GM12872 (cell line): ENCODE measurements around the gene RAB6D.

Experiments
- TF ChIP-seq, protein P1 (sequence below): IDR thresholded peaks from 3 replicates; pipeline ENCODE4 v1.5.1; 2011; ENCODE audit warnings: low read depth, mild to moderate bottlenecking, low read length, moderate library complexity; ENCODE audit not compliant: insufficient read depth

RAB6D gene

DNA sequence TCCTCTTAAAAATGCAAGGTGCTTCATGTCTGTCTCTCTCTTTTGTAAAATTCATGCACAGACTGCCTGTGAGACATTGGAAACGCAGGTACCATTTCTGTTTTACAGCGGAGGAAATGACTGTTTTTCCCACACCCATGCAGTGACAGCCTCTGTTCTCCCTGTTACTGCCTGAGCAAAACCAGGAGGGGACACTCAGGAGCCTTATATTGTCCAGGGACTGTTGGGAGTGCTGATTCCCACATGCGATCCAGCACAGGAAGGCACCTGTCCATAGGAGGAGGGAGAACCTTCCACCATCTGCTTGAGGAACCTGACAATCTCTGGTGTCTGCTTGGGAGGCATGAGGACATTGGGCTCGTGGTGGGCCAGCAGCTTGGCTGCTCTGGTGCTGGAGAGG lies 36.9 kb upstream of the RAB6D start:
- TF ChIP-seq, protein P1, sequence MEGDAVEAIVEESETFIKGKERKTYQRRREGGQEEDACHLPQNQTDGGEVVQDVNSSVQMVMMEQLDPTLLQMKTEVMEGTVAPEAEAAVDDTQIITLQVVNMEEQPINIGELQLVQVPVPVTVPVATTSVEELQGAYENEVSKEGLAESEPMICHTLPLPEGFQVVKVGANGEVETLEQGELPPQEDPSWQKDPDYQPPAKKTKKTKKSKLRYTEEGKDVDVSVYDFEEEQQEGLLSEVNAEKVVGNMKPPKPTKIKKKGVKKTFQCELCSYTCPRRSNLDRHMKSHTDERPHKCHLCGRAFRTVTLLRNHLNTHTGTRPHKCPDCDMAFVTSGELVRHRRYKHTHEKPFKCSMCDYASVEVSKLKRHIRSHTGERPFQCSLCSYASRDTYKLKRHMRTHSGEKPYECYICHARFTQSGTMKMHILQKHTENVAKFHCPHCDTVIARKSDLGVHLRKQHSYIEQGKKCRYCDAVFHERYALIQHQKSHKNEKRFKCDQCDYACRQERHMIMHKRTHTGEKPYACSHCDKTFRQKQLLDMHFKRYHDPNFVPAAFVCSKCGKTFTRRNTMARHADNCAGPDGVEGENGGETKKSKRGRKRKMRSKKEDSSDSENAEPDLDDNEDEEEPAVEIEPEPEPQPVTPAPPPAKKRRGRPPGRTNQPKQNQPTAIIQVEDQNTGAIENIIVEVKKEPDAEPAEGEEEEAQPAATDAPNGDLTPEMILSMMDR, result no peak

DNA sequence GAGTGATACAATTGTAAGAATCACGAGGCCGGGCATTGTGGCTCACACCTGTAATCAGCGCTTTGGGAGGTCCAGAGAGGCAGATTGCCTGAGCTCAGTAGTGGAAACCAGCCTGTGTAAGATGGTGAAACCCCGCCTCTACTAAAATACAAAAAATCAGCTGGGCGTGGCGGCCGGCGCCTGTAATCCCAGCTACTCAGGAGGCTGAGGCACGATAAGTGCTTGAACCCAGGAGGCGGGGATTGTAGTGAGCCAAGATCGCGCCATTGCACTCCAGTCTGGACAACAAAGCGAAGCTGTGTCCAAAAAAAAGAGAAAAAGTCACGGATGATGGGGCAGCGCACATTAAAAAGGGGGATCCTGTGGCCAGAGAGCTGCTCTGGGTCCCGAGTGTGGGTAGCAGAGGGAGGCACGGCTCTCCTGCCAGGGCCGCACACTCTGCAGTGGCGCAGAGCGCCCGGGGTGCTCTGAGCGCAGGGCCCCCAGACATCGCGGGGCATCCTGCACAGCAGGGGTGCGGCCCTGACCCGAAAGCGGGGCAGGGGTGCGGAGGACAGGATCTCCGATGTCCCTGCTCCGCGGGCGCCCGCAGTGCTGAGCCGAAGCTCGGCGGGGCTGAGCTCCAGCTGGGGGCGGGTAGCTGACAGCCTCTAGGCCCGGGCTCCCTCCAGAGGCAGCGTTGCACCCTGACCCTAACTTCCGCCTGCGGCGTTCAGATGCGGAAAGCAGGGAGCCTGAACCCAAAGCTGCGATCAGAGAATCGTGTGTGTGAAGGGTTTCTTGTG lies 30.4 kb upstream of the RAB6D start:
- TF ChIP-seq, protein P1, result no peak

DNA sequence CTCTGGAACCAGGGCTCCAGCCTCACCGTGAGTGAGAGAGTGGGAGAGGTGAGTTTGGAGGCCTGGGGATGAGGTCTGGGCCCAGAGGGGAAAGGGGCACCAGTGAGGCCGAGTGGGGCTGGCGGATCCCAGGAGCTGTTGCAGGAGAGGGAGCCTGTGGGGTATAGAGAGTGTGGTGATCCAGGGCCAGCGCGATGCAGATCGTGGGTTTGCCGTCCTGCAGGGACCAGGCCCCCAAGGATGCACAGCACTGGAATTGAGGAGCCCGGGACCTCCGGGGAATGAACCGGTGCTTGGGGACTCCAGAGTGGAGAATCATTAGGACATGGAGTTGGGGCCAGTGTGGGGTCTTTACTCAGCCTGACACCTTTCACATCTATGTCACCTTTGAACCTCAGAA lies 25.7 kb upstream of the RAB6D start:
- TF ChIP-seq, protein P1, result no peak

DNA sequence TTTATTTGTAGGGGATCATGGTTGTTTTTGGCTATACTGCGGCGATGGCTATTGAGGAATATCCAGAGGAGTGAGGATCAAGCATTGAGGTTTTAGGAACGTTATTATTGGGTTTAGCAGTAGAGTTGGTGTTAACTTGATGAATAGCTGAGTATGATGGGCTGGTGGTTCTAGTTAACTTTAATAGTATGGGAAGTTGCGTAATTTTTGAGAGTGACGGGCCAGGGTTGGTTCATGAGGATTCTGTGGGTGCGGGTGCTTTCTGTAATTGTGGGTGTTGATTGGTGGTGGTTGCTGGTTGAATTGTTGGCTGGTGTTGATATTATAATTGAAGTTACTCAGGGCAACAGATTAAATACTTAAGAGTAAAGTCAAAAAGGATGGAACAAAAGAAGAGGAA lies 6.0 kb upstream of the RAB6D start:
- TF ChIP-seq, protein P1, result no peak

DNA sequence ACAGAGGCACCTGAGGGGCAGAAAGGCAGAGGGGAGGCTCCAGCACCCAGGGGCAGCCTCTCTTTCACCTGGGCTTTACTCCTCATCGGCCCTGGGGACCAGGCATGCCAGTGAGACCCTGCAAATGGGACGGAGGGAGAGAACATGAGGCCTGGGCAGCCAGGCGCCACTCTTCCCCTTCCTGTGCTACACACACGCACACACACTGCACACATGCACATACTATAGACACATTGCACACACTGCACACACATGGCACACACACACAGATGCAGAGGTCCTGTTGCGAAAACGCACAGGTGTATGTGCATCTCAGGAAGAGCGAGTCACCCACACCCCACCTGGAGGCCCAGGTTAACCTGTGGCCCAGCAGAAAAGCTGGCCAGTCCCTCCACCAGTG lies 3.4 kb upstream of the RAB6D start:
- TF ChIP-seq, protein P1, result no peak

DNA sequence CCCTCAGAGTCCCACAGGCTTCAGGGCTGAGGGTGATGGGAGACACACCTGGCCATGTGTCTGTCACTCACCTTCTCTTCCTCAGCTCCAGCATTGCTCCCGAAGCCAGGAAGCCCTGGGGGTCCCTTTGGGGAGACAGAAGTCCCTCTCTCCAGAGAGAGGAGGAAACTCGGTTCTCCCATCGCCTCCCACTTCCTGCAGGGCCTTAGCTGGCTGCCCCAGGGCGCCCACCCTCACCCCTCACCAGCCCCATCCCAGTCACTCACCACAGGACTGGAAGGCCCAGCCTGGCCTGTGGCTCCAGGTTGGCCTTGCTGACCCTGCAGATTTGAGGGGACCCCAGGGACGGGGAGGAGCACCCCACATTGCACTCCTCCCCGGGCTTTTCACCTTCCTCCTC lies 2.7 kb upstream of the RAB6D start:
- TF ChIP-seq, protein P1, result no peak

DNA sequence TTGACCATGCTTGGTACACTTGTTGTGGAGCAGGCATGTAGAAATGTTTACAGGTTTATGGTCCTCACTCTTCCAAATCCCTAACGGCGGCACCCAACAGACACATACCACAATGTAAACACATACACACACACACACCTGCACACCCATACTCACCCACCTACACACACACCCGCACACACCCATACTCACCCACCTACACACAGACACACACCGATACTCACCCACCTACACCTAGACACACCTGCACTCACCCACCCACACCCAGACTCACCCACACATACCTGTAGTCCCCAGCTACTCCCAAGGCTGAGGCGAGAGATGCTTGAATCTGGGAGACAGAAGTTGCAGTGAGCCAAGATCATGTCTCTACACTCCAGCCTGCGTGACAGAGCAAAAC lies 1.5 kb upstream of the RAB6D start:
- TF ChIP-seq, protein P1, result no peak

DNA sequence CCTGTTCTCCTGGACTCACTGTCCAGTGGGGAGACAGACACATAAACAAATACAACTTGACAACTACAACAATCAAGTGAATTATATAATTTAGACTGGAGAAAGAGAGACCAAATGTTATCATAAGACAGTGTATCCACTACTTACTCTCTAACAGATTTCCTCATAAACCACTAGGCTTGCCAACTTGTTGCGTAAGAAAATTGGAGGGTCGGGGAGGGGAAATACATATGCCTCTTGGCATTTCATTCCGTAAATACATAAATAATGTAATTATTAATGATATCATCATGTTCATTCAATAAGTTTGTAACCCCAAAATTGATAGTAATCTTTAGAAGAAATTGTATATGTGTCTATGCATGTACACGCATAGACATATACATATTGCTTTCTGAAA lies 14.9 kb downstream of the RAB6D start:
- TF ChIP-seq, protein P1, result no peak
